SHP77 treated with DMSO at 0.1 percent for 48 hours (cell line): Measurements from ENCODE around the gene RPTOR.
"Not testable (repeated sequence)": the region's sequence is repeated elsewhere in the genome, so short reads cannot be mapped to it uniquely, and the experiment has no call there.

Experiments
- DNase-seq: peaks from one replicate; lab custom pipeline; 2025; lab: John Stamatoyannopoulos, UW

Gene RPTOR

DNA sequence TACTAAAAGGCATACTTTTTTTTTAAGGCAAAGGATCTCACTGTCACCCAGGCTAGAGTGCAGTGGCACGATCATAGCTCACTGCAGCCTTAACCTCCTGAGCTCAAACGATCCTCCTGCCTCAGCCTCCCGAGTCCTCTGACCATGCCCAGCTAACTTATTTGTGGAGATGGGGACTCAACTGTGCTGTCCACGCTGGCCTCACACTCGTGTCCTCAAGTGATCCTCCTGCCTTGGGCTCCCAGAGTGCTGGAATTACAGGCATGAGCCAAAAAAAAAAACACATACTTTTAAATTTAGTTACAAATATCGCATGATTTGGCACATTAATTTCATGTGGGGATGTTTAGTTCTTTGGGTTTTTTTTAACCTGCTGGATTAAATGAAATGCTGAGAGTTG lies 239.3 kb downstream of the RPTOR start:
- no peak for DNase-seq

DNA sequence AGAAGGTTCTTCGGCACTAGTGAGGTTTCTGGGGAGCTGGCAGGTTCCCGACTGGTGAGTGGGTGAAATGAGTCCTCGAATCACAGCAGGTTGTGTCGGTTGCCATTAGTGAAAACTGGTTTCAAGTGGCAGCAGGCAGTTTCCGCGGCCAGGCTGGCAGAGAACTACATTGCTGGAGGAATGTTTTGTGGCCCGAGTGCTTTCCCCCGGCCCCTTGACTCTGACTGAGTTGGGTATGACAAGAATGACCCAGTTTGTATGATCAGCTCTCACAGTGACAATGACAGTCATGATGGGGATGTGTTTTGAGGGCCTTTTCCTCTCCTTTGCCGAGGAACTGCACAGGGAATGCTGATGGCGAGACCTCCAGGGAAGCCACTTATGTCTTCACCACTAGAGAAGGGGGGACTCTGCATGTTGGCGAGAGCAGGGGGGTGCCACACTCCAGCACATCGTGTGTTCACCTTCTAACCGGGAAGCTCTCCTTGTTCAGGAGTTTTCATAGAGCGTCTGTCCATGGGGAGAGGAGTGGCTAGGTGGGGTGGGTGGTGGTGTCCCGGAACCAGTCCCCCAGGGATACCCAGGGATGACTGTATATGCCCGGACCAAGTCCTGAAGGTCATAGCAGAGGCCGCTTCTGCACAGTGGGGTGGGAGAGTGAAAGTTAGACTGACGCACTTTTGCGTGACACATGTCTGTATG lies 241.0 kb downstream of the RPTOR start:
- DNase-seq: no peak

DNA sequence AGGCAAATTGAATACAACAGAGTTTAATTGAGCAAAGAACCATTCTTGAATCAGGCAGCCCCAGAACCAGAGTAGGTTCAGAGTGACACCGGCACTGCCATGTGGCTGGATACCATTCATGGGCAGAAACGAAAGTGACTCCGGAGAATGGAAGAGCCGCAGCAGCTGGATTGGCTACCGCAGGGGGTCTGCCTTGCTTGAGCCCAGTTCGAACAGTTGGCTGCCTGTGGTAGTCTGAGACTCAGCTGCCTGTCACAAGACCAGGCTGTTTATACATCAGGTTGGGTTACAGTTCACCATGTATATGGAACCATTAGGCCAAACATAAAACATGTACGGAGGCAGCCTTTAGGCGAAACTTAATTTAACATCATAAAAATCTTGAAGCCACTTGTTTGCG lies 241.8 kb downstream of the RPTOR start:
- no peak for DNase-seq

DNA sequence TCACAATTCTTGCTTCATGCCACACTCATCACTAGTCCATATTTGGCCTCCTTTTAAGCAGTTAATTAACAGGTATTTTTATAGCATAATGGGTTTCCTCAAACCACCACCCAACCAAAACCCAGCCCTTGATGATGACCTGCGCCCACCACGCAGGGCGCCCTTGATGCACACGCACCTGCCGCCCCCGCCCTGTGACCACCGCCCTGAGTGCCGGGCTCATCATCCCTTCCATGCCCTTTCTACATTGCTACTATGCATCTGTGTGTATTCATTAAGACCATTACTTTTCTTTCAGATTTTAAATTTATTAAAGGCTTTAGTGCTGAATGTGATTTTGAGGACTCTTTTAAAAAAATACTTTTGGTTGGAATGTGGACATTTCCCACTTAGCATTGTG lies 242.2 kb downstream of the RPTOR start:
- DNase-seq: no peak

DNA sequence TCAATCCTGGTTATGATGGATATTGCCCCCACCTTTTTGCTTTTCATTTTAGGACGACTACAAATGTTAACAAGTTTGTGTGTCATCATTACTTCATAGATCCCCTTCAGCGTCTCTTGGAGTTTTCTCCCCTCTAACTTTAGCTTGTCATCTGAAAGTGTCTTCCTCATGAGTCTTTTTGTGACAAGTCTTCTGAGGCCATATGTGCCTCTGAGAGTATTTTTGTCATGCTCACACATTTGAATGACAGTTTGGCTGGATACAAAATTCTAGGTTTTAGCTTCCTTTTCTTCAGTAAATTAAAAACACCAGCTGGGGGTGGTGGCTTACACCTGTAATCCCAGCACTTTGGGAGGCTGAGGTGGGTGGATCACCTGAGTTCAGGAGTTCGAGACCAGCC lies 243.2 kb downstream of the RPTOR start:
- DNase-seq: no peak

DNA sequence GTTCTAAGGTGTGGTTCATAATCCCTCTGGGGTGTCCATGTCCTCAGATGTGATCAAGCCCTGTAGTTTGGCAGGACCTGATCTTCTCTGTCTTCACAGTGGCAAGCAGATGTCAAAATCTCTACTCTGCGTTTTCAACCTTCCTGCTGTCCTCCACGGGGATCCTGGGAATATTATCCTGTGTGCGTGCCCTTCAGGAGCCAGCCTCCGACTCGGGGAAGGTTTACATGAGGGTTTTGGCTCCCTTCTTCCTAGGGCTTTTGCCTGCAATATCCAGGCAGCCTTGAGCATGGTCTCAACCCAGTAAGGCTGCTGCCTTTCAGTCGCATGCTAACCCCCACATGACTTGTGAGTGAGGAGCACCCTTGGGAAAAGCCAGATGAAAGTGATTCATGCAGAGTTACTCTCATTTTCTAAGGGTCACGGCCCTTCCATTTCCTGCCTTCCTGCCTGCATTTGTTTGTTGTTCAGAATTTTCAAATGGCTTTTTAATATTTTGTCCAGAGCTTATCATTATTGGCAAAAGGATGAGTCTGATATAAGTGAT lies 244.8 kb downstream of the RPTOR start:
- no peak for DNase-seq

DNA sequence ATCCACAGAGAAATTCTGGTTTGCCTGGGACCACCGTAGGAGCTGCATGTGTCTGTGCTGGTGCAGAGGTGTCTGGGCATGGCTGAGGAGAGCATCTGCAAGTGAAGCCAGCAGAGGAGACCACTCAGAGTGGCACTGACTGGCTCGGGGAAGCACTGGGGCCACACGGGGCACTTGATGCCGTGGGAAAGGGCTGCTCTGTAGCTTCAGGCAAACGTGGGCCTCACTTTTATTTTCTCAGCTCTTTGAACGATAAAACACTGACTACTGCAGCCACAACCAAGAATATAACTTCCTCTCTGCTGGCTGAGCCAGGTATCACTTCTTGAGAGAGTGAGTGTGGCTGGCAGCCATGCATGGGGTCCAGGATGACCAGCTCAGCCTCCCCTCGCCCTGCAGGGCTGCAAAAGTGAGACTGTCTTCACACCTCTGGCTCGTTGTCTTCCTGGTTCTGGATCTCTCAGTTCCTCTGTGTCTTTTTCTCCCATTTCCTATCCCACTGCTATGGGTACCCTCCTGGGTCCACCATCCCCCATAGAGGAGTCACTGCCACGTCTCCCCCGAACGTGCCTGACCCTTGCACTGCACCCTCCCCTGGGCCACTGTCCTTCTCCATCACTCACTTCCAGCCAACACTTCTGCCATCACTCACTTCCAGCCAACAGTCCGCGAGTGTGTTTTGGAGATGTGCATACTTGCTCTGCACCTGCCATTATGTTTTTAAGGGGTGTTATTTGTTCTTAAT lies 245.6 kb downstream of the RPTOR start:
- no peak for DNase-seq

DNA sequence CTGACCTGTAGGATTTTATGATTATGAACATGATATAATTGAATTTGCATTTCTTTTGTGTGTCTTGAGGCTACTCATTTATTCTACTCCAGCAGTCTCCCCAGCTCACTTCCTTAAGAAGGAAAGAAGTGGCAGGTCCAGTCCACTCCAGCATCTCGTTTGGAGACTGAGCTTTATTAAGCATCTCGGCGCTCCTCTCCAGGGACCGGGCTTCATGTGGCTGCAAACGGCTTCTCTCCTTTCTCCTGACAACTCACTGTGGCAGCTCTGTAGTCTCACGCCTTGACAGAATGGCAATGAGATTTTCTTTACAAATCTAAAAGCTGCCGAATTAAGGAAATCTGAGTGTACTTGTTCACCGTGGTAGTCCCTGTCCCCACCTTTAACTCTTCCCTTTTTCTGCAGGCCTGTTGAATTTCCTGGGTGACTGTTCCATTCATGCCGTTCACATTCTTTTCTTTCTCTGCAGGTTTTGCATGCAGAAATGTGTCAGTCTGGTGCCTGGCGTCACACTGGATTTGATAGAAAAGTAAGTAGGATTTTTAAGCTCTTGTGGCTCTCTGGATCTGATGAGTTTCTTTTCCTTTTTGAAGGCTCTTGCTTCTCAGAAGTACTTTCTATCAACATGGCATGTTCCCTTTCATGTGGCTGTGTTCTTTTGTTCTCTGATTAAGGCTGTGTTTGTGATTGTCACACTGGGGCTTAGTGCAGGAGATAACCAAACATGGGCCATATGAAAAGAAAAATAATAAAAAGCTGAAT lies 246.5 kb downstream of the RPTOR start:
- DNase-seq: no peak

DNA sequence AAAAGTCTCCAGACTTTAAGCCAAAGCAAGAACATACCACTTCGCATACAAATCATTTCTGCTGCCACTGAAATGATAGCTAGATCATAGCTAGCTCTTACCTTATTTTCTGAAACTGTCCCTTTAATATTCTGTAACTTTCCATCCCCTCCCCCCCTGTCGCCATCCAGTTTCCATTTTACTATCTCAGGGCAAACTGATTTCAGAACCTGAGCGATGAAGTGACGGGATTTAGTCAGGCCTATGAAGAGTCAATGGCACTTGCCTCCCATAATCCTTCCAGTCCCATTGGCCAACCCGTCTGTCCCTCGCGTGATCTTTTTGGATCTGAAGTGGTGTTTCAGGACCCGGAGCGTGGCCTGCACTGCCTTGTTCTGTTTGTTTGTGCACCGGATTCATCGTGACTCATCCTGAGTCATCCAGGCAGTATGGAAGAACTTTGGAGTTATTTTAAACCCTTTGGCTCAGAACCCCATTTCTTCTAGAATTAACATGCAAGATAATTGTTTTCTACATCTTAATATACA lies 247.2 kb downstream of the RPTOR start:
- DNase-seq: peak; percentile 75

DNA sequence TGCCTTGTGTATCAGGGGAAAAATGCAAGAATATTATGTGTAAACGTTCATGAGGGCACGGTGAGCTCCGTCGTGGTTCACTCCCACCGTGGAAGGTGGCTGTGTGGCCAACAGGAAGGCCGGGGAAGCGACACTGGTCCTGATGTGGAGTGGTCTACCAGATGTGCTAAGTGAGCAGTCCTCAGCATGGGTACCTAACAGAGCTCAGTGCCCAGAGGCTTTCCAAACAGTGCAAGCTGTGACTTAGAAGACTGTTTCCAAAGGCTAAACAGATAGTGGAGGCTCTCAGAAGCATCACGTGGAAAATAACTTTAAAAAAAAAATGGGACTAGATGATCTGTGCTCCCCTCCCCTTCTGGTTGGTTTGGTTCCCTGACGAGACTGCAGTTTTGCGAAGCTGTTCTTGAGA lies 247.7 kb downstream of the RPTOR start:
- no peak for DNase-seq

DNA sequence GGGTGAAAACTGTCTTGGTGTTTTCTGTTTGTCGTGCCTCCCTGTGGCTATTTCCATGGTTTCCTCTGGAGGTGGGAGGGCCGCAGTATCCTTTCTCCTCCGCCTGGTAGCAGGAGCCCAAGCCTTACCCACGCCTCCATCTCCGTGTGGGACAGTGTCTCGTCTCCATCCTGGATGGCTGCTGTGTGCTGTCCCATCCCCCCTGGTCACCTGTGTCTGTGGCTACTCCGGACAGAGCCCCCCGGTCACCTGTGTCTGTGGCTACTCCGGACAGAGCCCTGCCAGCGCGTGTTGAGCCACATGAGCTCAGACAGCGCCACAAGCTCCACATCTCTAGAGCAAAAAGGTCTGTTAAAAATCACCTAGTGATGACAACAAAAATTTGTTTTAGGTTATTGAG lies 248.8 kb downstream of the RPTOR start:
- no peak for DNase-seq

DNA sequence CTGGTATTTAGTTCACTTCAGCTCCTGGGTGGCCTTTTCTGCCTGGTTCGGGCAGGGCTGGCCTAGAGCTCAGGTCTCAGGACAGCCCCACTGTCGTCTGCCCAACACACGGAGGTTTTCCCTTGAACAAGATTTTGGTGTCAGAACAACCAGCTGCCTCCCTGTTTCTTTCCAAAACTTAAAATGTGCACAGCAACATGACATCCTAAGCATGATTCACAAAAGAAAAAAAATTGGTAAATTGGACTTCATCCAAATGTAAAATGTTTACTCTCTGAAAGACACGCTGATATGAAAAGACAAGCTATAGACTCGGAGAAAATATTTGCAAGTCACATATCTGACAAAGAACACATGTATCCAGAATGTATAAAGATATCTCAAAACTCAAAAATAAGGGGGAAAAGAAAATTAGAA lies 249.2 kb downstream of the RPTOR start:
- no peak for DNase-seq

DNA sequence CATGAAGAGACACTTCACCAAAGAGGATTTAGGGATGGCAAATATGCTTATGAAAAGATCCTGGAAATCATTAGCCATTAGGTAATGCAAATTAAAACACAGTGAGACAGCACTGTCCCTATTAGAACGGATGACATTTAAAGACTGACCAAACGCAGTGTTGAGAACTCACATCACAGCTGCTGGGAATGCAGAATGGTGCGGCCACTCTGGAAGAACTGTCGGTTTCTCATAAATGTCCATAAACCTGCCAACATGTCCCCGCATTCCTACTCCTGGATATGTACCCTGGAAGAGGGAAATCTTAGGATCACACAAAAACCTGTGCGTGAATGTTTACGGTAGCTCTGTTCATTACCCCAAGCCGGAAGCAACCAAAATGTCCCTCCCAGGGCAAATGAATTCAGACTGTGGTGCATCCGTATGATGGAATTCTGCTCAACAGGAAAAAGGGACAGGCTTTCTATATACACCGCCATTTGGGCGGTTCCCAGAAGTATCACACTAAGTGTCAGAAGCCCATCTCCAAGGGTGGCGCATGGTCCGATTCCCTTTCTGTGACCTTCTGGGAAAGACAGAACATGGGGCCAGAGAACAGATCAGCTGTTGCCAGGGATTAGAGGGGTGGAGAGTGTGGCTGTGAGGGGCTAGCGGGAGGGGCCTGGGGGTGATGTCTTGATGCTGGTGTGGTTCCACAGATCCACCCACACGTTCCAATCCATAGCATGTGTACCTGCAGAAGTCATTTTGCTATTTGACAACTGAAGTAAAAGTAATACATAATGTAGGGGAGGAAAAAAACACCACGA lies 249.8 kb downstream of the RPTOR start:
- no peak for DNase-seq

DNA sequence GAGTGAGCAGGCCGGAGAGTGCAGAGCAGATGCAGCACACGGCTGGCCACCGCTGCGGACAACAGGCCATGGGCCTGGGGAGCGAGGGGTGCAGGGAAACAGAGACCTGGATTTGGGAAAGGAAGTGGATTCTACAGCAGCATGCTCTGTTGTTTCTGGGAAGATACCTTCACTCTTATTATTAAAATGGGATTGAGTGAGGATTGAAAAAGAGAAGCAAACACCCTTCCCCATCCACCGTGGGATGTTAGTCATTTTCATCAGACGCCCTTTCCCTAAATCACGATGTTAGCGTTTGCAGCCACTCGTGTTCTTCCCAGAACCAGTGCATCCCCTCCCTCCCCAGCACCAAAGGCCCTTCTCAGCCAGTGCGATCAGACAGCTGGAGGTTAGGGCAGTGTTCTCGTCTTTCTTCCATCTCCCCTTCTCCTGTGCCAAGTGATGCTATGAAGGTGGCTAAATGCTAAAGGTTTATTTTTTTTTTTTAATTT lies 250.5 kb downstream of the RPTOR start:
- DNase-seq: no peak

DNA sequence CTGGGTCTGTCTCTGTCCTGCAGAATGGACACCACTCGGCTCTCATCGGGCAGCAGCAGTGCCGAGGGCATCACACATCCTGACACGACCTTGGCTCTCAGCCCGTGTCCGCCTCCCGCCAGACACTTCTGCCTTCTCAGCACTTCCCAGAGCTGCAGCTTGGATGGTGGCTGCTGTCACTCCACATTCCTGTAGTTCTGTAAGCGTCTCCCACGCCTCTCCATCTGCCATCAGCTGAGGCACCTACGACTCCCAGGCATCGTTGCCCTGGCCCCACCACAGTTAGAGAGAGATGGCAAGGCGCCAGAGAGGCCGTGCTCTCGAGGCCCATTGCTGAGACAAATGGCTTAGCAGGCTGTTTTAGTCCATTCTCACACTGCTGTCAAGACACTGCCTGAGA lies 251.1 kb downstream of the RPTOR start:
- peak; percentile 67 for DNase-seq

DNA sequence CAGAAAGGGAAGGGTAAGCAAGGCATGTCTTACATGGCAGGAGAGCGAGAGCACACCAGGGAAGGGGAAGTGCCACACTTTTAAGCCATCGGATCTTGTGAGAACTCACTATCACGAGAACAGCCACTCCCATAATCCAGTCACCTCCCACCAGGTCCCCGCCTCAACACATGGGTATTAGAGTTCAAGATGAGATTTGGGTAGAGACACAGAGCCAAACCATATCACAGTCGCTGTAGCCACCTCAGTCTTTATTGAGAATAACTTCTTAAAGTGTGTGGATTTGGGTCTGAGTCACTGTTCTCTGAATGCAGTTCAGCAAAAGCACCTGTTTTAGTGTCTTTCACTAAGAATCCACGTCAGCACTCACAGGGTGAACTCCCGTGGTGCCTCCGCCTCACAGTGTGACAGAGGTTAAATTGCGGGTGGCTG lies 251.8 kb downstream of the RPTOR start:
- DNase-seq: no peak

DNA sequence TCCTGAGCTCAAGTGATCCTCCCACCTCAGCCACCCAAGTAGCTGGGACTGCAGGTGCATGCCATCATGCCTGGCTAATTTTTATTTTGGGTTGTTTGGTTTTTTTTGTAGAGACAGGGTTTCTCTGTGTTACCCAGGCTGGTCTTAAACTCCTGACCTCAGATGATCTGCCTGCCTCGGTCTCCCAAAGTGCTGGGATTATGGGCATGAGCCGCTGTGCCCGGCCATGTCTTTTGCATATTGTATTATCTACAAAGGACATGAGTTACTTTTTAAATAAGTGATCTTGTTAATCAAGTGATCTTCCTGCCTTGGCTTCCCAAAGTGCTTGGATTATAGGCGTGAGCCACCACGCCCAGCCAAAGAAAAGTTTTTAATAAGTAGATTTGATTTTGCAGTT lies 252.6 kb downstream of the RPTOR start:
- not testable (repeated sequence) for DNase-seq

DNA sequence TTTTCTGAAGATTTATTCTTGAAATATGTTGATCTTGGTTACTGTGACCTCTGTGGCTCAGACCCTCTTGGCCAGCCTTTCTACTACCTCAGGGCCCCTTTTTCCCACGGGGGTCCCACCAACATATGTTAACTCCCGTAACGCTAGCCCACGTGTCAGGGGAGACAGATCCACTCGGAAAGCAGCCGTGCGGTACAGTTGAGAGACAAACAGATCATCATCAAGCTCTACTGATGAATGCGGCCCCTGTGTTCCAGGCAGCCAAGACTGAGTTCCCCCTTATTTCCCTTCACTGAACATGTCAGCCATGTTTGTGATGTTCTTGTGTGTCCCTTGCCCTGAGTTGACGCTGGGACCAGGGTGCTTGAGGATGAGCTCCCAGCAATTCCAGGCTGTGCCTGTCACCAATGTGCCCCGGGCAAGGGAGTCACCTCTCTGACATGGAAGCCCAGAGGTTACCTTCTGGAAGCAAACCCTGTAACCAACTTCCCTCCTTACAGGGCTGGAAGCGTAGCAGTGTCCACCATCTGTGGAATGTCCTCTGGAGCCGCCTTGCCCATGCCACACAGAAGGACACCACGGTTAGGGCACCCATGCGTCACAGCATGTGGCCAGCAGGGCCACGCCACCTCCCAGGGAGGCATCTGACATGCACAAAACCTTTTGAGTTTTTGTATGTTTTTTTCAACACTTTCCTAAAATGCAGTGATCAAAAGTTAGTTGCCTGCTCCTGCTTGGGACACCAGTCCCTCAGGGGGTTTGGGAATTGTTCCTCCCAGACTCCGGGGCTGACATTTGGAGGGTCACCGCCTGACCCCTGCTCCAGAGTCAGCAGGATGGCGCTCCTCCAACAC lies 253.3 kb downstream of the RPTOR start:
- DNase-seq: no peak

DNA sequence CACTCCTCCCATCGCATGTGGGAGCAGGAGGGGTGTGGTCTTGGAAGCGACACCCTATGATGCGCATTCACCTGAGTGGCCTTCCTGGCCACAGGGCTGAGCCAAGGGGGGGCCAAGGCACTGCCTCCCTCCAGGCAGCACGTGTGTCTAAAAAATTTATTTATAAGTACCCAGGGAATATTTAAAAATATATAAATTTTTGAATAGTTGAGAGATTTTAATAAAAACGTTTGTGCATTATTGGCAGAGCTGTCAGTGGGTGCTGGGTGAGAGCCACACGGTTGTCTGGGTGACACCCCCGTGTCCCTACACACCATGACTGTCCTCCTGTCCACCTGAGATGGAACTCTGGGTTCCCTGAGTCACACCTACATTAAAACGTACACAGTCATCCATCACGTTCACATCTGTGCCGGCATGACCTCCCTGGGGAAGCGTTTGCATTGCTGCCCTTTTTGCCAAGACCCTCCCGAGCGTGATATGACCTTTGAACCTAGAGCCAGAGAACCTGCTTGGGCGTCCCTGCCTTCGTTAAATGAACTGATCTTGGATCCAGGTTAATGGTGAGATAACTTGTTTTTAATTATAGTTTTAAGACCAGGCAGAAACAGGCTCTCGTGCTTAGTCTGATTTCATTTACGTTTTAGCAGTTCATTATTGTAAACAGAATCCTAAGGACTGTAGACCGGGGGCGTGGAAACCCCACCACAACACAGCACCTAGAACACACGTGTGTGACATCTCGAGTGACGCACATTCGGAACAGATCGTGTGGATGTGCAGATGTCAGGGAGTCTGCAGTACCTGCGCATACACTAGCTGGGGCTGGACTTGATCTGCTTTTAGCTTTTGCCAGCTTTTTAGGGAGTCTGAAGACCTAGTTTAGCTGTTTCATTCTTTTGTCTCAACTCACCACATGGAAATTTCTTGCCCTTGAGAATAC lies 254.2 kb downstream of the RPTOR start:
- DNase-seq: no peak
